ENCODE measurements around the gene ST6GALNAC4.

The ST6GALNAC4 gene

GRCh38 chr9:127872369-127873222 is 44.2 kb downstream of the ST6GALNAC4 start:
- no peak for TF ChIP-seq CTCF (IDR thresholded peaks at IDR 0.05)

- TF ChIP-seq CTCF (IDR thresholded peaks at IDR 0.05), result no peak
These were observed 45.3 kb downstream of the ST6GALNAC4 start for GRCh38 chr9:127871531-127871930.

GRCh38 chr9:127870887-127871286 is 46.0 kb downstream of the ST6GALNAC4 start:
- no peak for TF ChIP-seq CTCF (IDR thresholded peaks at IDR 0.05)

GRCh38 chr9:127870153-127870491 is 46.7 kb downstream of the ST6GALNAC4 start:
- TF ChIP-seq CTCF (IDR thresholded peaks at IDR 0.05), result peak; percentile 17

- TF ChIP-seq CTCF (IDR thresholded peaks at IDR 0.05), result peak; percentile 85
These were observed 47.3 kb downstream of the ST6GALNAC4 start for GRCh38 chr9:127869310-127870152.

GRCh38 chr9:127868278-127868902 is 48.5 kb downstream of the ST6GALNAC4 start:
- TF ChIP-seq CTCF (IDR thresholded peaks at IDR 0.05), result no peak

Measured in LNCAP (cell line).